ENCODE results near the gene NEMP1.

GRCh38 chr12:57037264-57037663 lies 41.3 kb downstream of the NEMP1 start:
- TF ChIP-seq POLR2A (IDR thresholded peaks at IDR 0.05; ENCODE audit: low read depth, low read length) (no peak), POLR2AphosphoS5 (IDR thresholded peaks at IDR 0.05; ENCODE audit: low read depth, low read length) (no peak)

All from GM12892 (cell line).